Measurements from ENCODE around the gene MRPS11.
"Not testable (repeated sequence)": the region's sequence is repeated elsewhere in the genome, so short reads cannot be mapped to it uniquely, and the experiment has no call there.

Gene MRPS11

DNA sequence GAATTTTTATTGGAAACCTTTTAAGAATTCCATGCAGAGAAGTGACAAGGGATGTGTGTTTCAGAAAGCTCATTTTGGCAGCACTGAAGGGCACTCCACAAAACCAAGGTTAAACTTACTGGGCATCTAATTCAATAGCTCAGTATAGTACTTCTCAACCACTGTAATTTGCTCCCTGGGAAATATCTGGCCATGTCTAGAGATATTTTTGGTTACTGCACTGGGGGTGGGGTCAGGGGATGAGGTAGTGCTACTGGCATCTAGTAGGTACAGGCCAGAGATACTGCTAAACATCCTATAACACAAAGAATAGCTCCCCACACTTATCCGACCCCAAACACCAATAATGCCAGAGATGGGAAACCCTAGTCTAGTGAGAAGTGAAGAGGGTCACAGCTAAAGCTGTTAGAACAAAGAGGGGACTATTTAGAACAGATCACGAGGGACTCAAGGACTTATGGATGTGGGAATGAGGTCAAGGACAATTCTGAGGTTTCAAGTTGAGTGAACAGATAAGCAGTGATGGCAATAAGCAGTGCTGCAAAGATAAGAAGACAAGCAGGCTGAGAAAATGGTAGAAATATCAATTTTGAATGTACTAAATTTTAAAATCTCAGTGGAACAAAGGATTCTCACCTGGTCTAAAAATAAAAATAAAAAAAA lies 3.5 kb upstream of the MRPS11 start:
- TF ChIP-seq, protein P1, sequence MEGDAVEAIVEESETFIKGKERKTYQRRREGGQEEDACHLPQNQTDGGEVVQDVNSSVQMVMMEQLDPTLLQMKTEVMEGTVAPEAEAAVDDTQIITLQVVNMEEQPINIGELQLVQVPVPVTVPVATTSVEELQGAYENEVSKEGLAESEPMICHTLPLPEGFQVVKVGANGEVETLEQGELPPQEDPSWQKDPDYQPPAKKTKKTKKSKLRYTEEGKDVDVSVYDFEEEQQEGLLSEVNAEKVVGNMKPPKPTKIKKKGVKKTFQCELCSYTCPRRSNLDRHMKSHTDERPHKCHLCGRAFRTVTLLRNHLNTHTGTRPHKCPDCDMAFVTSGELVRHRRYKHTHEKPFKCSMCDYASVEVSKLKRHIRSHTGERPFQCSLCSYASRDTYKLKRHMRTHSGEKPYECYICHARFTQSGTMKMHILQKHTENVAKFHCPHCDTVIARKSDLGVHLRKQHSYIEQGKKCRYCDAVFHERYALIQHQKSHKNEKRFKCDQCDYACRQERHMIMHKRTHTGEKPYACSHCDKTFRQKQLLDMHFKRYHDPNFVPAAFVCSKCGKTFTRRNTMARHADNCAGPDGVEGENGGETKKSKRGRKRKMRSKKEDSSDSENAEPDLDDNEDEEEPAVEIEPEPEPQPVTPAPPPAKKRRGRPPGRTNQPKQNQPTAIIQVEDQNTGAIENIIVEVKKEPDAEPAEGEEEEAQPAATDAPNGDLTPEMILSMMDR (IDR thresholded peaks at IDR 0.05; ENCODE audit: extremely low read depth, missing control alignments), result no peak
- no peak for DNase-seq (ENCODE audit: low spot score)

- TF ChIP-seq, protein P1 (IDR thresholded peaks at IDR 0.05; ENCODE audit: extremely low read depth, missing control alignments), result no peak
- no peak for DNase-seq (ENCODE audit: low spot score)
These were observed 1.8 kb upstream of the MRPS11 start for GRCh38 chr15:88465633-88466224.

- TF ChIP-seq, protein P1 (IDR thresholded peaks at IDR 0.05; ENCODE audit: extremely low read depth, missing control alignments), result no peak
- no peak for DNase-seq (ENCODE audit: low spot score)
These were observed 524 bp downstream of the MRPS11 start for GRCh38 chr15:88467935-88468528.

DNA sequence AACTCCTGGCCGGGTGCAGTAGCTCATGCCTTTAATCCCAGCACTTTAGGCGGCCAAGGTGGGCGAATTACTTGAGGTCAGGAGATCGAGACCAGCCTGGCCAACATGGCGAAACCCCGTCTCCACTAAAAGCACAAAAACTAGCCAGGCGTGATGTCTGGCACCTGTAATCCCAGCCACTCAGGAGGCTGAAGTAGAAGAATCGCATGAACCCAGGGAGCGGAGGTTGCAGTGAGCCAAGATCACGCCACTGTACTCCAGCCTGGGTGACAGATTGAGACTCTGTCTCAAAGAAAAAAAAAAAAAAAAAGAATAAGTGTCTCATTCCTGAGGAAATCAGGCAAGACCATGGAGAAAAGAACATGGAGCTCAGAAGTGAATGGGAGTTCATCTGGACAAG lies 1.2 kb downstream of the MRPS11 start:
- not testable (repeated sequence) for DNase-seq (ENCODE audit: low spot score)

DNA sequence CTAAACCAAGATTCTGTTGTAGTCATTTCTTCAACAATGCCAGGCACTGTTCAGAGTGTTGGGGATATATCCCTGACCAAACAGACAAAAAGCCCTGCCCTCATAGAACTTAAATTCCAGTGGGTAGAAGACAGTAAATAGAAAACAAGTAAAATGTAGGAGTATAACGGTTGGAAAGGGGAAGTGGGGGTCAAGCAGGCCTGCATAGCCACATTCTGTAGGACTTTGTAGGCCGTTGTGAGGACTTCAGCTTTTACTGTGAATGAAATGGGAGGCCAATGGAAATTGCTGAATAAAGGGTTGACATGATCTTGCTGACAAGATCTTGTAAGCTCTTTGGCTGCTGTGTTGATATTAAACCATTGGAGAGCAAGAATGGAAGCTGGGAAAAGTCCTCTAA lies 1.8 kb downstream of the MRPS11 start:
- TF ChIP-seq, protein P1 (IDR thresholded peaks at IDR 0.05; ENCODE audit: extremely low read depth, missing control alignments), result no peak
- no peak for DNase-seq (ENCODE audit: low spot score)

GRCh38 chr15:88470625-88471372 lies 3.3 kb downstream of the MRPS11 start:
- no peak for DNase-seq (ENCODE audit: low spot score)
- TF ChIP-seq, protein P1 (IDR thresholded peaks at IDR 0.05; ENCODE audit: extremely low read depth, missing control alignments), result no peak

DNA sequence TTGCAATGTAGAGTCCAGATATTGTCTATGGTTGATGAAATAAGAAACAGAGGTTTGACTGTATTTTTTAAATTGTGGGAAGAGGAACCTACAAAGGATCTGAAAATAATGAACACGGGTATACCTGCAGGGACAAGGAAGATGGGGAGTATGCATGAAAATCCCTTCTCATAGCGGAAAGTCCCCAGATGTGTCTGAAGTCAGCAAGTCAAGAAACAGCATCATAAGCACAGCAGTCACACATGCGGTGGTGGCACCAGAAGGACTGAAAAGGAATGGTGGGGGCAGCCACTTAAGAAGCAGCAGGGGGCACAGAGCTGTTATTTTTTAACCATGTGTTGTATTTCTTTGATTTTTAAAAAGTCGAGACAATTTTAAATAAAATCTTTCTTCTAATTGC lies 4.7 kb downstream of the MRPS11 start:
- TF ChIP-seq, protein P1 (IDR thresholded peaks at IDR 0.05; ENCODE audit: extremely low read depth, missing control alignments), result no peak

GRCh38 chr15:88473661-88474293 lies 6.3 kb downstream of the MRPS11 start:
- DNase-seq (ENCODE audit: low spot score), result not testable (repeated sequence)

More for the DNA sequence above, 4.7 kb downstream of the MRPS11 start:
- DNase-seq (ENCODE audit: low spot score), result peak; percentile 29
